ENCODE data around the gene CCNF.

- peak; percentile 7 for TF ChIP-seq CTCF (IDR thresholded peaks at IDR 0.05; ENCODE audit: insufficient read depth, low read length)
- TF ChIP-seq SPI1 (IDR thresholded peaks at IDR 0.05; ENCODE audit: borderline replicate concordance, low read depth): no peak
Observed at GRCh38 chr16:2429771-2430663, 770 bp downstream of the CCNF start.
